Neural cell (in vitro differentiated cells): ENCODE measurements around the gene COX10. TPM values are rescaled to one million over a fixed set of nuclear protein-coding genes. Genes with fewer than 3 reads are reported as not detected.

Experiments
- H2AFZ ChIP-seq: fragments of 200-600, 300-800 bp; sonication (generic), shearing (Covaris generic); 2 replicates; pipeline ENCODE4 v1.6.0; 2014; ENCODE audit warnings: low read depth, mild to moderate bottlenecking, antibody characterized with exemption, low read length, moderate library complexity
- H3F3A ChIP-seq: fragments of 200-600 bp; shearing (Covaris generic); 2 replicates; pipeline ENCODE4 v1.6.1; 2016; ENCODE audit warnings: mild to moderate bottlenecking, moderate library complexity, mixed read lengths, antibody characterized with exemption, low read length; ENCODE audit not compliant: insufficient read depth, poor library complexity, severe bottlenecking
- H3K27ac ChIP-seq: fragments of 200-600, 300-800 bp; sonication (generic), shearing (Covaris generic); 2 replicates; pipeline ENCODE4 v1.5.1; 2014; ENCODE audit warnings: mild to moderate bottlenecking, low read length, moderate library complexity
- H3K27me3 ChIP-seq: fragments of 300-800, 200-600 bp; sonication (generic), shearing (Covaris generic); 2 replicates; pipeline ENCODE4 v1.6.0; 2014; ENCODE audit warnings: mild to moderate bottlenecking, low read depth, low read length, moderate library complexity; ENCODE audit not compliant: insufficient read depth
- H3K36me3 ChIP-seq: fragments of 300-800, 200-600 bp; sonication (generic), shearing (Covaris generic); 2 replicates; pipeline ENCODE4 v1.5.1; 2014; ENCODE audit warnings: mild to moderate bottlenecking, antibody characterized with exemption, low read length, moderate library complexity; ENCODE audit not compliant: insufficient read depth
- H3K4me2 ChIP-seq: fragments of 300-800, 200-600 bp; sonication (generic), shearing (Covaris generic); 2 replicates; pipeline ENCODE4 v1.6.0; 2014; ENCODE audit warnings: mild to moderate bottlenecking, low read length
- H3K4me3 ChIP-seq: fragments of 300-800, 200-600 bp; sonication (generic), shearing (Covaris generic); 2 replicates; pipeline ENCODE4 v1.5.1; 2014; ENCODE audit warnings: mild to moderate bottlenecking, low read length, moderate library complexity
- H3K79me2 ChIP-seq: fragments of 200-600 bp; shearing (Covaris generic); replicated peaks from 2 replicates; pipeline ENCODE4 v1.6.0; 2014; ENCODE audit warnings: mild to moderate bottlenecking, low read length, moderate library complexity; ENCODE audit not compliant: insufficient read depth
- H3K9ac ChIP-seq: fragments of 300-800, 200-600 bp; sonication (generic), shearing (Covaris generic); 2 replicates; pipeline ENCODE4 v1.6.1; 2016; ENCODE audit warnings: mild to moderate bottlenecking, low read length, mixed read lengths
- H3K9me2 ChIP-seq: fragments of 200-600 bp; shearing (Covaris generic); 2 replicates; pipeline ENCODE4 v1.6.1; 2016; ENCODE audit warnings: mild to moderate bottlenecking, low read length, mixed read lengths; ENCODE audit not compliant: insufficient read depth
- H3K9me3 ChIP-seq: fragments of 200-600, 300-800 bp; sonication (generic), shearing (Covaris generic); 2 replicates; pipeline ENCODE4 v1.6.1; 2016; ENCODE audit warnings: mild to moderate bottlenecking, mixed run types, low read length, moderate library complexity, mixed read lengths
- H4K20me1 ChIP-seq: fragments of 200-600 bp; shearing (Covaris generic); 2 replicates; pipeline ENCODE4 v1.6.1; 2016; ENCODE audit warnings: mild to moderate bottlenecking, mixed run types; ENCODE audit not compliant: insufficient read depth
- EP300 ChIP-seq: fragments of 450-650 bp; conservative IDR thresholded peaks from 2 replicates; pipeline ENCODE4 v1.6.1; 2014; ENCODE audit warnings: antibody characterized with exemption, mild to moderate bottlenecking, moderate library complexity; ENCODE audit not compliant: poor library complexity, severe bottlenecking
- EZH2 ChIP-seq: fragments of 200-600, 300-800 bp; shearing (Covaris generic), sonication (generic); IDR thresholded peaks from 2 replicates; pipeline ENCODE4 v1.6.1; 2014; ENCODE audit warnings: antibody characterized with exemption, low read length, borderline replicate concordance, mild to moderate bottlenecking; ENCODE audit not compliant: insufficient read depth, poor library complexity, severe bottlenecking
- MXI1 ChIP-seq: fragments of 450-650 bp; conservative IDR thresholded peaks from 2 replicates; pipeline ENCODE4 v1.6.1; 2014; ENCODE audit warnings: antibody characterized with exemption, mild to moderate bottlenecking; ENCODE audit not compliant: poor library complexity, severe bottlenecking
- POLR2AphosphoS5 ChIP-seq: IDR thresholded peaks from 2 replicates; pipeline ENCODE4 v1.6.1; 2012
- RAD21 ChIP-seq: fragments of 450-650 bp; conservative IDR thresholded peaks from 2 replicates; pipeline ENCODE4 v1.6.1; 2014; ENCODE audit warnings: antibody characterized with exemption, mild to moderate bottlenecking, moderate library complexity
- SMC3 ChIP-seq: fragments of 450-650 bp; conservative IDR thresholded peaks from 2 replicates; pipeline ENCODE4 v1.6.1; 2014; ENCODE audit warnings: antibody characterized with exemption, mild to moderate bottlenecking, moderate library complexity; ENCODE audit not compliant: poor library complexity
- TAF1 ChIP-seq: IDR thresholded peaks from 2 replicates; pipeline ENCODE4 v1.6.1; 2012; ENCODE audit warnings: low read depth
- polyA plus RNA-seq: library from polyadenylated mRNA; depleted of rRNA; stranded (reverse); fragments of >200 nt; gene quantifications from 2 replicates; pipeline ENCODE4 v1.2.3, GENCODE V29; 2014
- TF ChIP-seq, protein P1 (sequence below): fragments of 450-650 bp; IDR thresholded peaks from 2 replicates; pipeline ENCODE4 v1.5.1; 2014; ENCODE audit warnings: antibody characterized with exemption, mild to moderate bottlenecking, moderate library complexity; ENCODE audit not compliant: poor library complexity, severe bottlenecking
- TF ChIP-seq, protein P2 (sequence below): IDR thresholded peaks from 2 replicates; pipeline ENCODE4 v1.6.1; 2012; ENCODE audit warnings: borderline replicate concordance

The COX10 gene
- polyA plus RNA-seq, 1 donor from 2014 or later, result 7.2 TPM

DNA sequence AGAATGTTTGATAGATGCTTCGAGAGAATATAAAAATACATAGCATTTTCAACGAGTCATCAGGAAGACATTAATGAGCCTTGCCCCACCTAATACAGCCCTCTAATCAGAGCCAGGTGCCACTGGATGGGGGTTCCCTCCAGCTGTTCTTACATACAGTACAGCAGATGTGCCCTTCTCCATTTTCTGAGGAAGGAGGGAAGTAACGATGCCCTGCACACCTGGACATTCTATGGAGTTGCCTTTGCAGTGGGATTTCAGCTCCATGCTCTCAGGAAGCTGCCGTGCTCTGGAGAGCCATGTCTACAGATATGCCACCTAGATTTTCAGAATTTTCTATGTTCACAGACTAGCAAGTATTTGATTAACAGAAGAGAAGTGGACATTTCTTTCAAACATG, 131.1 kb downstream of the COX10 start:
- no peaks in the 10 kb centered on the region for H3K27me3 ChIP-seq
- H3K4me3 ChIP-seq, result no peak overlapping the region
- H3K9ac ChIP-seq, result no peak overlapping the region
- no peaks in the 10 kb centered on the region for H4K20me1 ChIP-seq
- no peaks in the 10 kb centered on the region for H3K9me2 ChIP-seq
- H3K36me3 ChIP-seq, result no peaks in the 10 kb centered on the region
- H3F3A ChIP-seq, result no peaks in the 10 kb centered on the region
- H3K9me3 ChIP-seq, result no peaks in the 10 kb centered on the region
- H3K79me2 ChIP-seq, result no peaks in the 10 kb centered on the region
- TF ChIP-seq MXI1 (no peak), RAD21 (no peak), EP300 (no peak), TAF1 (no peak), EZH2 (no peak), POLR2AphosphoS5 (no peak), SMC3 (no peak)
- TF ChIP-seq, protein P1, sequence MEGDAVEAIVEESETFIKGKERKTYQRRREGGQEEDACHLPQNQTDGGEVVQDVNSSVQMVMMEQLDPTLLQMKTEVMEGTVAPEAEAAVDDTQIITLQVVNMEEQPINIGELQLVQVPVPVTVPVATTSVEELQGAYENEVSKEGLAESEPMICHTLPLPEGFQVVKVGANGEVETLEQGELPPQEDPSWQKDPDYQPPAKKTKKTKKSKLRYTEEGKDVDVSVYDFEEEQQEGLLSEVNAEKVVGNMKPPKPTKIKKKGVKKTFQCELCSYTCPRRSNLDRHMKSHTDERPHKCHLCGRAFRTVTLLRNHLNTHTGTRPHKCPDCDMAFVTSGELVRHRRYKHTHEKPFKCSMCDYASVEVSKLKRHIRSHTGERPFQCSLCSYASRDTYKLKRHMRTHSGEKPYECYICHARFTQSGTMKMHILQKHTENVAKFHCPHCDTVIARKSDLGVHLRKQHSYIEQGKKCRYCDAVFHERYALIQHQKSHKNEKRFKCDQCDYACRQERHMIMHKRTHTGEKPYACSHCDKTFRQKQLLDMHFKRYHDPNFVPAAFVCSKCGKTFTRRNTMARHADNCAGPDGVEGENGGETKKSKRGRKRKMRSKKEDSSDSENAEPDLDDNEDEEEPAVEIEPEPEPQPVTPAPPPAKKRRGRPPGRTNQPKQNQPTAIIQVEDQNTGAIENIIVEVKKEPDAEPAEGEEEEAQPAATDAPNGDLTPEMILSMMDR, result no peak
- TF ChIP-seq, protein P2, sequence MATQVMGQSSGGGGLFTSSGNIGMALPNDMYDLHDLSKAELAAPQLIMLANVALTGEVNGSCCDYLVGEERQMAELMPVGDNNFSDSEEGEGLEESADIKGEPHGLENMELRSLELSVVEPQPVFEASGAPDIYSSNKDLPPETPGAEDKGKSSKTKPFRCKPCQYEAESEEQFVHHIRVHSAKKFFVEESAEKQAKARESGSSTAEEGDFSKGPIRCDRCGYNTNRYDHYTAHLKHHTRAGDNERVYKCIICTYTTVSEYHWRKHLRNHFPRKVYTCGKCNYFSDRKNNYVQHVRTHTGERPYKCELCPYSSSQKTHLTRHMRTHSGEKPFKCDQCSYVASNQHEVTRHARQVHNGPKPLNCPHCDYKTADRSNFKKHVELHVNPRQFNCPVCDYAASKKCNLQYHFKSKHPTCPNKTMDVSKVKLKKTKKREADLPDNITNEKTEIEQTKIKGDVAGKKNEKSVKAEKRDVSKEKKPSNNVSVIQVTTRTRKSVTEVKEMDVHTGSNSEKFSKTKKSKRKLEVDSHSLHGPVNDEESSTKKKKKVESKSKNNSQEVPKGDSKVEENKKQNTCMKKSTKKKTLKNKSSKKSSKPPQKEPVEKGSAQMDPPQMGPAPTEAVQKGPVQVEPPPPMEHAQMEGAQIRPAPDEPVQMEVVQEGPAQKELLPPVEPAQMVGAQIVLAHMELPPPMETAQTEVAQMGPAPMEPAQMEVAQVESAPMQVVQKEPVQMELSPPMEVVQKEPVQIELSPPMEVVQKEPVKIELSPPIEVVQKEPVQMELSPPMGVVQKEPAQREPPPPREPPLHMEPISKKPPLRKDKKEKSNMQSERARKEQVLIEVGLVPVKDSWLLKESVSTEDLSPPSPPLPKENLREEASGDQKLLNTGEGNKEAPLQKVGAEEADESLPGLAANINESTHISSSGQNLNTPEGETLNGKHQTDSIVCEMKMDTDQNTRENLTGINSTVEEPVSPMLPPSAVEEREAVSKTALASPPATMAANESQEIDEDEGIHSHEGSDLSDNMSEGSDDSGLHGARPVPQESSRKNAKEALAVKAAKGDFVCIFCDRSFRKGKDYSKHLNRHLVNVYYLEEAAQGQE, result no peak
- no peak overlapping the region for H3K27ac ChIP-seq
- H3K4me2 ChIP-seq, result no peak overlapping the region
- H2AFZ ChIP-seq, result no peak overlapping the region

DNA sequence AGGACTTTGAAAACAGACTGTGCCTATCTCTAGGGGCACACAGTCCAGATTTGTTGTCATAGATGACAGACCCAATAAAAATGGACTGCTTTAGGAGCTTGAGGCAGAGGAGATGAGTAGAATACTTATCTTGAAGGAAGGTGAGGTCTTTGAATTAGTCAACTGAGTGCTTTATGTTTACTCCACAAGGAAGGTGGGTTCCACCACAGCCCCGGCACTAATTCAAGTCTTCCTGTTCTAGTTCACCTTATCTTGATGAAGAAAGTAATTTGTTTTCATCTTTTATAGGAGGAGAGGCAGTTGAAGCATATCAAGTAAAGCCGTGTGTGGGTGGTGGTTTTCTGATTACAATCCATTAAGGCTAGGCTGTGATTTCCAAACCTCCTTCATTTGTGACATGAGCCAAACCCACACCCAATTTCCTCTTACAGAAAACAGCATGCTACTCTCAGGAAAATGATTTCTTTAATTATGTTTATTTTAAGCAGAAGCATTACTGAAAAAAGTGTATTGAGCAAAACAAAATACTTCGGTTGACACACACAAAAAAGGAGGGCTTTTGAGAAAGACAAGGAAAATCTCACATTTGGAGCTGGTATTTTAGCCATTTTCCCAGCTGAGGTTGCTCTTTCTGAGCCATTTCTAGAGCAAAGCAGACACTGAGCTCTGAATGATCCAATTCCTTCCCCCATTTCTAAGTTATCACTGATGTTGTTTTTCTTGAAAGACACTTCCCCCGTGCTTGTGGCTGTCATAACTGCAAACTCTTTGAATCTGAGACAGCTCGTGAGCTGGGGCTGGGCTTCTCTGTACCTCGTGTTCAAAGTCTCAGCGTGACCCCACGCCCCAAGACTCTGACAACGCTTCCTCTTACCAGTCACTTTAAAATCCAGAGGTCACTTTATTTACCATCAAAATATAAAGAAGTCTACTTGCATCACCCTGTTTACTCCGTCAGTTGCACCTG, 132.0 kb downstream of the COX10 start:
- H3K4me2 ChIP-seq, result no peak overlapping the region

More for the DNA sequence above, 132.0 kb downstream of the COX10 start:
- TF ChIP-seq EZH2 (no peak), SMC3 (no peak), POLR2AphosphoS5 (no peak), RAD21 (no peak), EP300 (no peak), TAF1 (no peak), MXI1 (no peak)
- TF ChIP-seq, protein P2, result no peak
- TF ChIP-seq, protein P1, result no peak
- H3K27ac ChIP-seq, result no peak overlapping the region
- H2AFZ ChIP-seq, result no peak overlapping the region
- no peak overlapping the region for H3K9ac ChIP-seq
- no peaks in the 10 kb centered on the region for H3F3A ChIP-seq
- H3K36me3 ChIP-seq, result no peaks in the 10 kb centered on the region
- no peaks in the 10 kb centered on the region for H3K9me3 ChIP-seq
- H3K4me3 ChIP-seq, result no peak overlapping the region
- H3K27me3 ChIP-seq, result no peaks in the 10 kb centered on the region
- H4K20me1 ChIP-seq, result no peaks in the 10 kb centered on the region
- H3K9me2 ChIP-seq, result no peaks in the 10 kb centered on the region
- H3K79me2 ChIP-seq, result no peaks in the 10 kb centered on the region
